Activated CD4-positive, alpha-beta T cell treated with anti-CD3 and anti-CD28 coated beads, Interleukin-2, amount 50 U/mL, for 48 hours (primary cell): ENCODE measurements around the gene MCRS1.

Source experiments
- DNase-seq, 2 experiments: peaks; one replicate each; pipeline ENCODE4 v3.0.0-alpha.2; 2020

The MCRS1 gene

GRCh38 chr12:49554266-49554665 lies 13.7 kb downstream of the MCRS1 start:
- no peak for DNase-seq

GRCh38 chr12:49553512-49554088 lies 14.3 kb downstream of the MCRS1 start:
- no peak for DNase-seq

GRCh38 chr12:49552899-49553298 lies 15.0 kb downstream of the MCRS1 start:
- no peak for DNase-seq

- DNase-seq: no peak
These were observed 15.5 kb downstream of the MCRS1 start for GRCh38 chr12:49552425-49552824.

- no peak for DNase-seq
These were observed 15.9 kb downstream of the MCRS1 start for GRCh38 chr12:49552014-49552413.

- DNase-seq: no peak
These were observed 17.2 kb downstream of the MCRS1 start for GRCh38 chr12:49550693-49551252.

GRCh38 chr12:49549735-49550692 lies 17.9 kb downstream of the MCRS1 start:
- DNase-seq: no peak

- DNase-seq: peak; percentile 29 to 44
These were observed 18.9 kb downstream of the MCRS1 start for GRCh38 chr12:49548822-49549648.

GRCh38 chr12:49548481-49548821 lies 19.5 kb downstream of the MCRS1 start:
- DNase-seq: no peak

GRCh38 chr12:49547090-49547690 lies 20.8 kb downstream of the MCRS1 start:
- no peak for DNase-seq

GRCh38 chr12:49546481-49546880 lies 21.5 kb downstream of the MCRS1 start:
- DNase-seq: no peak

GRCh38 chr12:49545815-49546214 lies 22.1 kb downstream of the MCRS1 start:
- DNase-seq: no peak

GRCh38 chr12:49543914-49544815 lies 23.8 kb downstream of the MCRS1 start:
- DNase-seq: no peak

GRCh38 chr12:49543221-49543913 lies 24.6 kb downstream of the MCRS1 start:
- DNase-seq: no peak

GRCh38 chr12:49542592-49543160 lies 25.3 kb downstream of the MCRS1 start:
- DNase-seq: no peak

- no peak for DNase-seq
These were observed 25.9 kb downstream of the MCRS1 start for GRCh38 chr12:49541911-49542505.

- no peak for DNase-seq
These were observed 26.6 kb downstream of the MCRS1 start for GRCh38 chr12:49541140-49541861.

GRCh38 chr12:49540229-49541139 lies 27.5 kb downstream of the MCRS1 start:
- no peak for DNase-seq
